Endothelial cell of umbilical vein (primary cell): ENCODE measurements around the gene PPARD. TPM values are rescaled to one million over a fixed set of nuclear protein-coding genes. Genes with fewer than 3 reads are reported as not detected.

Source experiments
- BruUV-seq: library from RNA; stranded (reverse); fragments of 400-500 nt; replicated peaks from 2 replicates; lab custom pipeline; 2021; lab: Mats Ljungman, UMichigan
- CTCF ChIA-PET: fragments of 300-600, 350-600 bp; sonication (Branson Sonifier 250); formaldehyde crosslinking; loops from one replicate; lab custom pipeline; 2021; ENCODE audit warnings: antibody characterized with exemption, inconsistent platforms; lab: Charles Lee
- POLR2A ChIA-PET: fragments of 300-600, 350-600 bp; sonication (Branson Sonifier 250); formaldehyde crosslinking; loops from one replicate; lab custom pipeline; 2021; ENCODE audit warnings: antibody characterized with exemption, inconsistent platforms; lab: Charles Lee
- DNase-seq: peaks from one replicate; pipeline ENCODE4 v3.0.0-alpha.2; 2011; ENCODE audit warnings: low read depth, low spot score
- FAIRE-seq: peaks from 2 replicates; lab custom pipeline; 2011; peaks lifted over from hg19 to GRCh38; lab: Jason Lieb, UNC
- H2AFZ ChIP-seq: 2 replicates; pipeline ENCODE4 v1.6.0; 2012; ENCODE audit warnings: low read depth, low read length, control low read depth, inconsistent platforms
- H3K27ac ChIP-seq: 2 replicates; pipeline ENCODE4 v1.5.1; 2011; ENCODE audit warnings: low read depth, mild to moderate bottlenecking, control low read depth, low read length, moderate library complexity; ENCODE audit not compliant: insufficient read depth
- H3K27me3 ChIP-seq, 2 experiments: 2 replicates each; pipeline versions ENCODE4 v1.6.0 to v1.6.1; 2011; ENCODE audit warnings: low read length in 2 of 2, mixed read lengths in 1 of 2; ENCODE audit not compliant: control insufficient read depth in 2 of 2, insufficient read depth in 2 of 2
- H3K36me3 ChIP-seq, 2 experiments: 2 replicates in 1 of 2; 3 replicates in 1 of 2; pipeline ENCODE4 v1.5.1; 2011; ENCODE audit warnings: low read length in 2 of 2, mild to moderate bottlenecking in 1 of 2, moderate library complexity in 1 of 2; ENCODE audit not compliant: control insufficient read depth in 2 of 2, insufficient read depth in 2 of 2; ENCODE audit errors: extremely low read depth in 1 of 2
- H3K4me1 ChIP-seq: 3 replicates; pipeline ENCODE4 v1.5.1; 2011; ENCODE audit warnings: mild to moderate bottlenecking, low read length; ENCODE audit not compliant: control insufficient read depth, insufficient read depth; ENCODE audit errors: extremely low read depth
- H3K4me2 ChIP-seq: 2 replicates; pipeline ENCODE4 v1.6.1; 2011; ENCODE audit warnings: low read length, control low read depth, mixed read lengths; ENCODE audit not compliant: insufficient read depth
- H3K4me3 ChIP-seq, 3 experiments: fragments of 200-600 bp in 1 of 3; sonication (generic), shearing (Covaris generic) in 1 of 3; replicated peaks in 1 of 3; 2 replicates each; pipeline ENCODE4 v1.5.1; 2011 to 2016; ENCODE audit warnings: control low read depth in 3 of 3, low read length in 3 of 3, mild to moderate bottlenecking in 2 of 3, inconsistent platforms in 1 of 3, low read depth in 1 of 3, moderate library complexity in 1 of 3; ENCODE audit not compliant: insufficient read depth in 1 of 3
- H3K79me2 ChIP-seq: 2 replicates; pipeline ENCODE4 v1.6.0; 2012; ENCODE audit warnings: low read length, inconsistent platforms; ENCODE audit not compliant: control insufficient read depth, insufficient read depth
- H3K9ac ChIP-seq: replicated peaks from 2 replicates; pipeline ENCODE3; 2011; ENCODE audit warnings: low read length, control low read depth; ENCODE audit not compliant: insufficient read depth; ENCODE audit errors: extremely low read depth
- H3K9me1 ChIP-seq: replicated peaks from 3 replicates; pipeline ENCODE4 v1.6.0; 2011; ENCODE audit warnings: mild to moderate bottlenecking, low read length; ENCODE audit not compliant: control insufficient read depth, insufficient read depth; ENCODE audit errors: extremely low read depth
- H3K9me3 ChIP-seq: replicated peaks from 2 replicates; pipeline ENCODE4 v1.5.1; 2012; ENCODE audit warnings: low read length, inconsistent platforms; ENCODE audit not compliant: control insufficient read depth, insufficient read depth
- H4K20me1 ChIP-seq: replicated peaks from 2 replicates; pipeline ENCODE3; 2011; ENCODE audit warnings: mild to moderate bottlenecking, low read length; ENCODE audit not compliant: control insufficient read depth, insufficient read depth; ENCODE audit errors: extremely low read depth
- CTCF ChIP-seq, 2 donors: IDR thresholded peaks; 1 replicate in 1 of 2; 2 replicates in 1 of 2; pipeline ENCODE4 v1.5.1; 2011; ENCODE audit warnings: low read length in 2 of 2, mild to moderate bottlenecking in 2 of 2, moderate library complexity in 2 of 2, control low read depth in 1 of 2, inconsistent platforms in 1 of 2, low read depth in 1 of 2; ENCODE audit not compliant: insufficient read depth in 1 of 2; ENCODE audit errors: extremely low read depth in 1 of 2
- EZH2 ChIP-seq: IDR thresholded peaks from 2 replicates; pipeline ENCODE4 v1.6.1; 2012; ENCODE audit warnings: borderline replicate concordance, low read depth, mild to moderate bottlenecking, moderate library complexity, low read length, inconsistent platforms; ENCODE audit not compliant: severe bottlenecking
- FOS ChIP-seq: IDR thresholded peaks from 2 replicates; pipeline ENCODE4 v1.6.1; 2011; ENCODE audit warnings: mild to moderate bottlenecking, low read length, moderate library complexity, borderline replicate concordance; ENCODE audit not compliant: insufficient read depth
- GATA2 ChIP-seq: IDR thresholded peaks from 2 replicates; pipeline ENCODE4 v1.7.0; 2011; ENCODE audit warnings: low read depth, mild to moderate bottlenecking, moderate library complexity, mixed read lengths, low read length; ENCODE audit not compliant: insufficient read length, insufficient read depth
- JUN ChIP-seq: IDR thresholded peaks from 2 replicates; pipeline ENCODE4 v1.6.1; 2011; ENCODE audit warnings: borderline replicate concordance, low read depth; ENCODE audit not compliant: insufficient read length, insufficient read depth
- MAX ChIP-seq: IDR thresholded peaks from 2 replicates; pipeline ENCODE4 v1.6.1; 2011; ENCODE audit not compliant: insufficient read depth, insufficient read length
- MYC ChIP-seq: IDR thresholded peaks from one replicate; pipeline ENCODE4 v1.6.1; 2011; ENCODE audit warnings: mild to moderate bottlenecking, low read depth, low read length
- POLR2A ChIP-seq: IDR thresholded peaks from 2 replicates; pipeline ENCODE4 v1.6.1; 2012; ENCODE audit warnings: low read depth, mild to moderate bottlenecking, control low read depth, low read length
- POLR2AphosphoS5 ChIP-seq: IDR thresholded peaks from 2 replicates; pipeline ENCODE4 v1.6.1; 2012; ENCODE audit warnings: low read depth, mild to moderate bottlenecking, control low read depth, low read length, moderate library complexity; ENCODE audit not compliant: insufficient read depth
- dilution Hi-C: fragments of 300-500 bp; cut with MboI; formaldehyde crosslinking; loops from one replicate; pipeline ENCODE4 v1.15.0; 2019; ENCODE audit warnings: low sequenced_read_pairs; ENCODE audit not compliant: extremely low pct_ligation_motif_present
- intact Hi-C: fragments of 100-400 bp; cut with micrococcal nuclease; formaldehyde crosslinking; loops from one replicate; pipeline ENCODE4 v1.10.0; 2022
- polyA plus RNA-seq, 4 experiments: library from polyadenylated mRNA; depleted of rRNA in 3 of 4; stranded (reverse) in 3 of 4; unstranded in 1 of 4; fragments of >200 nt; gene quantifications; 2 replicates each; pipeline versions ENCODE4 v1.2.1 to v1.2.3, GENCODE V29; 2011 to 2012; ENCODE audit warnings: missing spikeins in 1 of 4
- total RNA-seq: library from RNA; stranded (reverse); gene quantifications from 2 replicates; pipeline ENCODE4 v1.2.3, GENCODE V29; 2021

Gene PPARD
- total and polyA plus RNA-seq, 2 donors (not counting 3 experiments of a cell fraction or from before 2014, with no cell fraction given): 23.4 to 29.2 TPM

GRCh38 chr6:35363293-35363750, 21.0 kb downstream of the PPARD start:
- DNase-seq: no peak
- H3K9me1 ChIP-seq: no peaks in the 10 kb centered on the region
- peak; percentile 8 for FAIRE-seq
- H3K9me3 ChIP-seq: no peaks in the 10 kb centered on the region
- H3K27ac ChIP-seq: peak overlapping the region; percentile 15
- peak overlapping the region; percentile 1 for H3K9ac ChIP-seq
- peaks cover 5% of the 10 kb centered on the region for H3K79me2 ChIP-seq
- BruUV-seq: no TSS peak
- no peak overlapping the region for H2AFZ ChIP-seq
- peaks cover 2% of the 10 kb centered on the region for H3K4me1 ChIP-seq
- intact Hi-C loops: no loop called here
- no peak overlapping the region for H3K4me3 ChIP-seq
- no peaks in the 10 kb centered on the region for H3K36me3 ChIP-seq
- no peaks in the 10 kb centered on the region for H3K27me3 ChIP-seq
- ChIA-PET POLR2A (no interaction called here), CTCF (interaction anchor here (1.0 kb wide), 1 partner anchor 19 kb away, joined by 3 read pairs; no protein-coding TSS in a partner anchor)
- H3K4me2 ChIP-seq: no peak overlapping the region
- no peaks in the 10 kb centered on the region for H4K20me1 ChIP-seq
- TF ChIP-seq MAX (no peak), POLR2A (no peak), CTCF (IDR thresholded peaks at IDR 0.05; ENCODE audit: extremely low read depth in 1 of 2, insufficient read depth in 1 of 2, low read depth in 1 of 2, low read length in 2 of 2) (no peak), GATA2 (no peak), JUN (no peak), FOS (no peak), MYC (no peak), EZH2 (no peak), POLR2AphosphoS5 (no peak)
- dilution Hi-C loops: no loop called here
